H1 (cell line): ENCODE measurements around the gene CCDC63. TPM values are rescaled to one million over a fixed set of nuclear protein-coding genes. Genes with fewer than 3 reads are reported as not detected.

Experiments used
- CBX5 ChIP-seq: fragments of 300-800, 300-1000 bp; sonication (generic); IDR thresholded peaks from 2 replicates; pipeline ENCODE4 v1.7.1; 2016; ENCODE audit warnings: antibody characterized with exemption, low read length, low read depth
- CTCF ChIP-seq, 3 experiments: IDR thresholded peaks; 1 replicate in 2 of 3; 2 replicates in 1 of 3; pipeline versions ENCODE4 v1.5.1 to v1.6.1; 2011; ENCODE audit warnings: low read length in 3 of 3, mild to moderate bottlenecking in 3 of 3, inconsistent platforms in 2 of 3, low read depth in 1 of 3, moderate library complexity in 1 of 3; ENCODE audit not compliant: insufficient read depth in 1 of 3; ENCODE audit errors: control extremely low read depth in 1 of 3
- HDAC6 ChIP-seq: IDR thresholded peaks from one replicate; pipeline ENCODE4 v1.7.1; 2012; ENCODE audit warnings: low read depth, mild to moderate bottlenecking, inconsistent platforms, low read length, moderate library complexity
- JUND ChIP-seq: IDR thresholded peaks from 2 replicates; pipeline ENCODE4 v1.6.1; 2011; ENCODE audit warnings: mild to moderate bottlenecking, improper control_type of control experiment, low read length
- MAX ChIP-seq: IDR thresholded peaks from 2 replicates; pipeline ENCODE4 v1.6.1; 2012; ENCODE audit warnings: inconsistent platforms
- POLR2AphosphoS5 ChIP-seq: IDR thresholded peaks from 2 replicates; pipeline ENCODE4 v1.6.1; 2011; ENCODE audit warnings: low read depth, low read length
- POU5F1 ChIP-seq: IDR thresholded peaks from 2 replicates; pipeline ENCODE4 v1.6.1; 2011; ENCODE audit warnings: low read depth, mild to moderate bottlenecking, low read length, moderate library complexity
- SIN3A ChIP-seq, 2 experiments: IDR thresholded peaks in 1 of 2; conservative IDR thresholded peaks in 1 of 2; 2 replicates each; pipeline ENCODE4 v1.6.1; 2011 to 2012; ENCODE audit warnings: low read length in 2 of 2, improper control_type of control experiment in 1 of 2, low read depth in 1 of 2, mild to moderate bottlenecking in 1 of 2
- SIRT6 ChIP-seq: IDR thresholded peaks from one replicate; pipeline ENCODE4 v1.7.1; 2012; ENCODE audit warnings: low read length, inconsistent platforms
- SUZ12 ChIP-seq: fragments of 200-600 bp; sonication (generic); IDR thresholded peaks from 2 replicates; pipeline ENCODE4 v1.6.1; 2012; ENCODE audit warnings: mild to moderate bottlenecking, inconsistent platforms, low read length, moderate library complexity, mixed read lengths
- TAF1 ChIP-seq: IDR thresholded peaks from 2 replicates; pipeline ENCODE4 v1.6.1; 2011; ENCODE audit warnings: mild to moderate bottlenecking, low read depth, low read length
- polyA plus RNA-seq, 7 experiments: library from polyadenylated mRNA; depleted of rRNA in 3 of 7; stranded (reverse) in 5 of 7; unstranded in 2 of 7; fragments of >200 nt in 5 of 7; fragments of 200-250 nt in 2 of 7; gene quantifications; 1 replicate in 5 of 7; 2 replicates in 1 of 7; 4 replicates in 1 of 7; pipeline versions ENCODE4 v1.2.1 to v1.2.3, GENCODE V29; 2011 to 2013; ENCODE audit warnings: missing spikeins in 2 of 7, mixed read lengths in 2 of 7
- total RNA-seq: library from RNA; stranded (reverse); fragmentation: NEBNext Ultra II Directional; extraction: Animal tissue kit (Norgen Biotek cat#: 25700); gene quantifications from 2 replicates; pipeline ENCODE4 v1.2.1, GENCODE V29; 2021

The CCDC63 gene
- total and polyA plus RNA-seq, 2 of the 8 experiments (the other 6 are each of a cell fraction or from before 2014, with no cell fraction given), result 0.42 to 0.93 TPM

- TF ChIP-seq CTCF (IDR thresholded peaks at IDR 0.05; ENCODE audit: control extremely low read depth in 1 of 3, insufficient read depth in 1 of 3, low read depth in 1 of 3, low read length in 3 of 3) (peak; percentile 41 to 49 (median 41); a peak in 3 of 4 replicates), SIN3A (conservative IDR thresholded peaks at IDR 0.05 in 1 of 2, IDR thresholded peaks at IDR 0.05 in 1 of 2; ENCODE audit: low read depth in 1 of 2, low read length in 2 of 2) (no peak), POU5F1 (no peak), SUZ12 (no peak), MAX (peak; percentile 17; the same call in 1 of the 2 replicates), TAF1 (peak; percentile 58), CBX5 (no peak), HDAC6 (no peak), POLR2AphosphoS5 (no peak; the same call in none of the 2 replicates), SIRT6 (no peak), JUND (no peak)
Measured at GRCh38 chr12:110846615-110847566, at the start of gene CCDC63 (continued).
